Medulla oblongata (tissue), 1 donor: ENCODE results near the gene ST3GAL3.

ENCODE experiments used
- DNase-seq: peaks from one replicate; pipeline ENCODE4 v3.0.0-alpha.2; 2015; ENCODE audit errors: extremely low spot score

ST3GAL3 gene

DNA sequence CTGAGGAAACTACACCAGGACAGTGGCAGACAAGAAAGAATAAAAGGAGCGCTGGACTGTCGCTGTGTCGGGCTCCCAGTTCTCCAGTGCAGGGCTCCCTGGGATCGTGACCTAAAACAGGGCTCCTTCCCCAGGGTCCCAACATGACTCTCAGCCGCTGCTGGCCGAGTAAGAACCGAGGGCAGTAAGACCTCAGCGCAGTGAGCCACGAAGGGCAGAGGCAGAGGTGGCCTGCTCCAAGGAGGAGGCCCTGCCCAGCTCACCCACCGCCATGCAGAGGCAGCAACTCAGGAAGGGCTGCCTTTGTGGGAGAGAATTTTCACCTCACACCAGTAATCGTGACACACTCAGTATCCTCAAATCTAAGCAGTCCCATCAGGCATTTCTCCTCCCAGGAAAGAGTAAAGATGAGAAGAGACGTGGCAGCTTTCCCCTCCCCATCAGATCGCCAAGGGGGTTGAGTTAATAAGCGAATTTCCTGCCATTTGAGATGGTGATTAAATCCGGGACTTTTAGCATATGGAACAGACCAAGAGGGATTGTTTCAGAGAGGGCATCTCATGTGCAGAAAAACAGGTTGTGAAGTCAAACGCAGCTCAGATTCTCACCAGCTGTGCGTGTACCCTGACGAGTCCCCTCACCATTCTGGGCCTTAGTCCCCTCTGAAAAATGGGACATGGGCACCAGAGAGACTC lies 206.5 kb downstream of the ST3GAL3 start:
- no peak for DNase-seq

DNA sequence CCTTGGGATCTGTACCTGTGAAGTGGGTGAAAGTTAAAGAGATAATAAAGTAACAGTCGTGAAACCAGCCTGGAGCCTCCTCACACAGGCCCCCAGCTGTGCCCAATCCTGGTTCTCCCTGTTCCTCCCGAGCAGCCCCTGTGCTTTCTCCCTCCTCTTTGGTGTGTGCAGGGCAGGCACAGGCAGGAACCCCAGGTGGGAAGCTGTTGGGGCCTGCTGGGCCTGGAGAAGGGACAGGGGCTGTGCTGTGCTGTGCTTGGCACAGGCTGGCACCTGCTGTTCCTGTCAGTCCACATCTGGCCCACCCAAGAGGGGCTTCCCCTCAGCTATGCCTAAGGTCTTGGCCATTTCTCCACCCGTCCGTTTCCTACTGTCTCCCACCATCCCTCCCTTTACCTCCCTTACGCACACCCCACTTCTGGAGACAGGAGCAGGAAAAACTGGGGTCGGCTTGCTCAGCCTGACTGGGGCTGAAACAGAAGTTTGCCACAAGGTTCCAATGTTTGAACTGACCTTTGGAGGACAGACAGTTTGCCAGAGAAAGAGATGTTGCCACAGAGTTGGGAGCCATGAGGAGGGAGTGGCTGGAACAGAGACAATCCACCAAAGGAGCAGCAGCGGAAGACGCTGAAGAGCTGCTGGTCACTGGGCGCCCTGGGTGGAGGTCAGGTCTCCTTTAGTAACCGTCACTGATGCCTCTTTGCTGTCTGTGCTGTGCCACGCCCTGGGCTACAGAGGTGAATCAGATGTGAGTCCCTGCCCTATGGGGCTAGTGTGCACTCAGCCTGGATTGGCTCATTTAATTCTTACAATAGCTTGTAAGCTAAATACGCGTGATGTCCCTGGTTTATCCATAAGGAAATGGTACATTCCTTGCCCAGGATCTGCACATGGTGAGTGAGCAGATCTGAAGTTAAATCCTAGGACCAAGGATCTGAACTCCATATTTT lies 207.5 kb downstream of the ST3GAL3 start:
- no peak for DNase-seq

GRCh38 chr1:43919906-43920305 lies 212.6 kb downstream of the ST3GAL3 start:
- no peak for DNase-seq

DNA sequence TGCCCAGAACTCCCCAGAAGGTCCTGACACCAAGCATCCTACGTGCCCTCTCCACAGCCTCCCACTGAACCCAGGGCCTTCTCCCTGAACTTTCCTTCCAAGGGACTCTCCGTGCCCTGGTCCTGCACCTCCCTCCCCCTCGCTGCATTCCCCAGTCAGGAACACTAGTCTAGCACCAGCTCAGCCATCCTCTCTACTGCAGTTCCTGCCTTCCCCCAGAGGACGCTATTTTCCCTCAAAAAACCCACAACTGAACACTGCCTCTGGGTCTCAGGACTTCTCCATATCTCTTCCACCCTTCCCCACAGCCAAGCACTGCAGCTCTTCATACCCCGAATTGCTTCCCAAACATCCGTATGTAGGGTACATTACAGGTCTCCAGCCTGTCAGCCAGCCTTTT lies 213.7 kb downstream of the ST3GAL3 start:
- DNase-seq = no peak

DNA sequence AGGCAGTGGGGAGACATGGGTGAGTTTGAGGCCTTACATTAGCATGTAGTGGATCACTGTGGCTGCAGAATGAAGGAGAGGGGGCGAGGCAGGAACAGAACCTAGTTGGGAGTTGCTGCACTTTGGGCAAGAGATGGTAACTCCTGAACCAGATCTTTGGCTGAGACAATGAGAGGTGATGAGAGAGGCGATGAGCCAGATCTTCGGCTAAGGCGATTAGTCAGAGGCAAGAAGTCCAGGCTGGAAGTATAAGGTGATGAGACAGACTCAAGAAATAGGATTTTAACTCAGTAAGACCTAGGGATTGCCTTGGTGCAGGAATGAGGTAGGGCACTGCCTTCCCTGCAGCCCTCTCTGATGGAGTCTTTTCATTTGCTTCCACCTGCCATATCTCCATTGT lies 217.2 kb downstream of the ST3GAL3 start:
- no peak for DNase-seq

DNA sequence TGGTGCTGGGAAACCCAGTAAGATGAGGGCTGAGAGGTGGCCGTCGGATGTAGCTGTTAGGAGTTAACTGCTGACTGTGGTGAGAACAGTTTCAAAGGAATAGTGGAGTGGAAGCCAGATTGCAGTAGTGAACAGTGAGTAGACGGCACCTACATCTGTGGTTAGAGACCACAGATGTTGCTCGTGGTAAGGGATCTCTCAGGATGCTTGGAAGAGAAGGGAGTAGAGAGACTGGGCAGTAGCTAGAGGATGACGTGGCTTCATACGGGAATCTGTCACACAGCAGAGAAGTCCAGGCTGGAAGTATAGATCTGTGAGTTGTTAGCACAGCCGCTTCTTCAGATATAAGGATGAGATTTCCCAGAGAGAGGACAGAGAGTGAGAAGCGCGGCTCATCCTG lies 218.5 kb downstream of the ST3GAL3 start:
- no peak for DNase-seq

- DNase-seq = no peak
Observed at GRCh38 chr1:43930168-43930948, 223.0 kb downstream of the ST3GAL3 start.

DNA sequence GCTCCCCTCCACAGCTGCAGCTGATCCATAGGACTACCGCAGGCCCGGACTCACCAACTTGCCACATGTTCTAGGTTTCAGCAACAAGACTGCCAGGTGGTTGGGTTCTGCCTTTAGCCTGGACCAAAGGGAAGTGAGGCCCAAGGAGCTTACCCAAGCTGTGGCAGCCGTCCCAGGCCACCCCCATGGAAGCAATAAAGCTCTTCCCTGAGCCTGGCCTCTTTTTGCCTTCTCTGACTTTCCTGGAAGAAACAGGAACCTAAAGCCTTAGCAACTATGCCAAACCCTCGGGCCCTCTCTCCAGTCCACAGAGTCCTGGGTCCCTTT lies 223.6 kb downstream of the ST3GAL3 start:
- DNase-seq = no peak

- DNase-seq = no peak
Observed at GRCh38 chr1:43931711-43932660, 224.7 kb downstream of the ST3GAL3 start.

DNA sequence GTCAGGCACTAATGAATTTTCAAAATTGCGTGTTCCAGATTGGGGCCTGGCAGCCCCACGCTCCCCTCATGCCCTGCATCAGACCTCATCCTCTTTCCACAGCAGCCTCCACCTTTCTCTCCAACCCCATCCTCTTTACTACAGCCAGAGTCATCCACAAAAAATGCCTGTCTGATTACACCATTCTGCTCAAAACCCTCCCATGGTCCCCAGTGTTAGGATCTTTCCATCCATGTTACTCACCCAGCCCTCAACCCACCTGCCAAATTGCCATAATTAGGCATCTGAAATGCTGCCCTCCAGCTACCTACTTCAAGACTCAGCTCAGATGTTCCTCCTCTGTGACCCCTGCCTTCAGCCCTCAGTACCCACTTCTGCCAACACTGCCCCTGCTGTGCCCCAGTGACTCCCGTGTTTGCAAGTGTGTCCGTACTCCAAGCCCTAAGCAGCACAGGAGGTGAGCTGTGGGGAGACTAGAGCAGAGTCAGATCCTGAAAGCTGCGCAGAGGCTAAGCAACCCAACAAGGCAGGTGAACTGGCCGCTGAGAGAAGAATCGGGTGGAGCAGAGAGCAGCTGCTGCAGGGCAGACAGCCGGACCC lies 225.6 kb downstream of the ST3GAL3 start:
- no peak for DNase-seq

DNA sequence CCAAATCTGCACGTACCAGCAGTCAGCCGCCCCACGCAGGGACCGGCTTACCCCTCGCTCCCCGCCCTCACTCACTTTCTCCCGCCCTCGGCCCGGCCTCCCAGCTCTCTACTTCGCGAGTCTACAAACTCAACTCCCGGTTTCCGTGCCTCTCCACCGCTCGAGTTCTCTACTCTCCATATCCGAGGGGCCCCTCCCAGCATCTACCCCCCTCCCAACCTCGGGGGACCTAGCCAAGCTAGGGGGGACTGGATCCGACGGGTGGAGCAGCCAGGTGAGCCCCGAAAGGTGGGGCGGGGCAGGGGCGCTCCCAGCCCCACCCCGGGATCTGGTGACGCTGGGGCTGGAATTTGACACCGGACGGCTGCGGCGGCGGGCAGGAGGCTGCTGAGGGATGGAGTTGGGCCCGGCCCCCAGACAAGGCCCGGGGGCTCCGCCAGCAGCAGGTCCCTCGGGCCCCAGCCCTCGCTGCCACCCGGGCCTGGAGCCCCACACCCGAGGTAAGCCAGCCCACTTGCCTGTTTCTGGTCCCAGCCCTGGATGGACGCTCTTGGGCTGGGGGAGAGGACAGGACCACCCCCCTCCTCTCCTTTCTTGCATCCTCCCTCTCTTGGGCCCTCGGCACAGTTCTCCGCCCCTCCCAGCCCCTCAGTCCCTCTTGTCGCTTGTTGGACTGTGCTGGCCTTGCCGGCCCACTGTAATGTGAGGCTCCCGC lies 226.2 kb downstream of the ST3GAL3 start, which contains the start of gene ARTN:
Gene ARTN (plus strand): TSS at position 416 of the 715 bp plus-strand sequence. CDS start 1,856 bp downstream, outside the sequence.
- no peak for DNase-seq

DNA sequence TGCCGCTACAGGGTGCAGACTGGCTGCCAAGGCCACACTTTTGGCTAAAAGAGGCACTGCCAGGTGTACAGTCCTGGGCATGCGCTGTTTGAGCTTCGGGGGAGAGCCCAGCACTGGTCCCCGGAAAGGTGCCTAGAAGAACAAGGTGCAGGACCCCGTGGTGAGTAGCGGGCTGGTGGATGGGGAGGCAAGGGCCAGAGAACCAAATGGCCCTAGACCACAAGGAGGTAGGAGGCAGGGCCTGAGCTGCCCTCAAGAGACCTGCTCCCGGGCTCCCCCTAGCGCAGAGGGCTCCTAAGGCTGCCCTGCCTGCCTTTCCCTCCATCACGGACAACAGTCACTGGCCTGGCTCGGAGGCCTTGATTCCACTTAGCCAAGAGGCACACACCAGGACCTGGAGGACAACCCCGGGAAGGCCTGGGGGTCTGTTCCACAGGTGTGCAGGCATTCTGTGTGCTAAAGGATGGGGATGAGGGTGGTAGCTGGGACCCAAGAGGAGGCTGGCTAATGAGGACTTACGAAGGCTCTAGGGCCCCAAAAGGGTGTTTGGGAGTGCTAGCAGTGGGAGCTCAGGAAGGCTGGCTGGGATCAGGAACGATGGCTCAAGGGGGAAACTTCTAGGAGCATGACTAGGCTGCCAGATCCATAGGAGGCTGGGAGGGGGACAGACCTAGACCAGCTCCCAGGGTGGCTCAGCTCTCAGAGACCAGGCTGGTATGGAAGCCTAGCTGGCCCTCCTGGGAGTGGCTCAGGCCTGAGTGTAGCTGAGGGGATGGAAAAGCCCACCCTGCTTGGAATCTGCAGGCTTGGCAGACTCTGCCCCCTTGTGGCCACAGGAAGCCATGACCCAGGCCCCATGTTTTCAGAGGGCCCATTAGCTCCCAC lies 227.0 kb downstream of the ST3GAL3 start:
- DNase-seq = peak; percentile 65

- DNase-seq = no peak
Observed at GRCh38 chr1:43934986-43935324, 227.6 kb downstream of the ST3GAL3 start.

DNA sequence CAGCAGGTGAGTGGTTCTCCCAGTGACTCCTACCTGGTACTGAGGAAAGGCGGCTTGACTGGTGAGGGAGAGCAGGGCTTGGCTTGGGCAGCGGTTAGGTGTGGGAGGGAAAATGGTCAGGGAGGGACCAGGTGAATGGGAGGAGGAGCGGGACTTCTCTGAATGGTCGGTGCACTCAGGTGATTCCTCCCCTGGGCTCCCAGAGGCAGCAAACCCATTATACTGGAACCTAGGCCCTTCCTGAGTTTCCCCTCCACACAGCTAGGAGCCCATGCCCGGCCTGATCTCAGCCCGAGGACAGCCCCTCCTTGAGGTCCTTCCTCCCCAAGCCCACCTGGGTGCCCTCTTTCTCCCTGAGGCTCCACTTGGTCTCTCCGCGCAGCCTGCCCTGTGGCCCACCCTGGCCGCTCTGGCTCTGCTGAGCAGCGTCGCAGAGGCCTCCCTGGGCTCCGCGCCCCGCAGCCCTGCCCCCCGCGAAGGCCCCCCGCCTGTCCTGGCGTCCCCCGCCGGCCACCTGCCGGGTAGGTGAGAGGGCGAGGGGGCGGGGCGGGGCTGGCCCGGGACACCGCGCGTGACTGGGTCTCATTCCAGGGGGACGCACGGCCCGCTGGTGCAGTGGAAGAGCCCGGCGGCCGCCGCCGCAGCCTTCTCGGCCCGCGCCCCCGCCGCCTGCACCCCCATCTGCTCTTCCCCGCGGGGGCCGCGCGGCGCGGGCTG lies 228.5 kb downstream of the ST3GAL3 start:
- DNase-seq = no peak

- no peak for DNase-seq
Observed at GRCh38 chr1:43936431-43937151, 229.3 kb downstream of the ST3GAL3 start.

- DNase-seq = no peak
Observed at GRCh38 chr1:43937179-43937865, 230.0 kb downstream of the ST3GAL3 start.

DNA sequence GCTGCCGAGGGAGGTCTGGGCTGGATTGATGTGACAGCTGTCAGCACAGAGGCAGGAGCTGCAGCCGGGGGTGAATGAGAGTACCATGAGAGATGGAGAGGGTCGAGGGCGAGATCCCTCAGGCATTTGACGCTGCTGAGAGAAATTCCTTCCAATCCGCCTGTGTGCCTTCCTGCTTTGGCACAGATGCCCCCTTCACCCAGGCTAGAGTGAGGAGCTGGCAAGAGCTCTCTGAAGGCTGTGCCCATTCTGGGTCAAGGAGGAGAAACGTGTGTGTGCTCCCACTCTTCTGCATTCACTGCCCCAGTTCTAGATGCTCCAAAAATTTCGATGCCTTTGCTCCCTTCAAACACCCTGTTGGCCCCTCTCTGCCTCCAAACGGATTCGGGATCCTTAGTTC lies 231.0 kb downstream of the ST3GAL3 start:
- DNase-seq = no peak
